ENCODE data around the gene ATP5F1D.

Gene ATP5F1D

DNA sequence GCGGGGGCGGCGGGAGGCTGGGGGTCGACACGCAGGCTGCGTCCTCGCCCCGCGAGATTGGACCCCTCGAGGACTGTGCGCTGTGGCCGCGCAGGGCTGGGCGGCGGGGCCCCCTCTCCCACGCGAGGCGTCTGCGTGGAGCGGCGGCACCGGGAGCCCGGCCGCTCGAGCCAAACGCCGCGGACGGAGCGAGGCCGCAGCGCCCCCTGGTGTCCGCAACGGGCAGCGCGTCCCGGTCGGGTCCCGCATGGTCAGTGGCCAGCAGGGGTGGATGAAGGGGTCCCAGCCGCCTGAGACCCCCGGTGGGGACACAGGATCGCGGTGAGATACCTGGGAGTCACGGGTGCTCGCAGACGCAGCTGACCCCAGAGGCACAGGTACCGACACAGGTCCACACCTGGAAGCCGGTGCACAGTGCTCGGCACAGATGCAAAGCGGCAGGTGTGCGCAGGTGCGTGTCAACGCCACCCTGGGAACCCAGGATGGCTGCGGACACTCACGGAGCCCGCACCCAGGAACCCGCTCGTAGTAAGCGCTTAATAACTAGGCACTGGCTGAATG is 25.4 kb downstream of the ATP5F1D start:
- Histone ChIP-seq H3K4me1 (ENCODE audit: insufficient read depth, poor library complexity, severe bottlenecking) (peaks cover 7% of the 10 kb centered on the region), H3K4me3 (ENCODE audit: severe bottlenecking) (peak overlapping the region; percentile 33), H3K27me3 (ENCODE audit: insufficient read depth, poor library complexity, severe bottlenecking) (no peaks in the 10 kb centered on the region), H3K27ac (ENCODE audit: poor library complexity, severe bottlenecking) (peak overlapping the region; percentile 97), H3K36me3 (ENCODE audit: low read depth) (peaks cover 21% of the 10 kb centered on the region), H3K9me3 (ENCODE audit: severe bottlenecking) (no peaks in the 10 kb centered on the region)
- no peak for ATAC-seq (ENCODE audit: low read depth)
- TF ChIP-seq, protein P1, sequence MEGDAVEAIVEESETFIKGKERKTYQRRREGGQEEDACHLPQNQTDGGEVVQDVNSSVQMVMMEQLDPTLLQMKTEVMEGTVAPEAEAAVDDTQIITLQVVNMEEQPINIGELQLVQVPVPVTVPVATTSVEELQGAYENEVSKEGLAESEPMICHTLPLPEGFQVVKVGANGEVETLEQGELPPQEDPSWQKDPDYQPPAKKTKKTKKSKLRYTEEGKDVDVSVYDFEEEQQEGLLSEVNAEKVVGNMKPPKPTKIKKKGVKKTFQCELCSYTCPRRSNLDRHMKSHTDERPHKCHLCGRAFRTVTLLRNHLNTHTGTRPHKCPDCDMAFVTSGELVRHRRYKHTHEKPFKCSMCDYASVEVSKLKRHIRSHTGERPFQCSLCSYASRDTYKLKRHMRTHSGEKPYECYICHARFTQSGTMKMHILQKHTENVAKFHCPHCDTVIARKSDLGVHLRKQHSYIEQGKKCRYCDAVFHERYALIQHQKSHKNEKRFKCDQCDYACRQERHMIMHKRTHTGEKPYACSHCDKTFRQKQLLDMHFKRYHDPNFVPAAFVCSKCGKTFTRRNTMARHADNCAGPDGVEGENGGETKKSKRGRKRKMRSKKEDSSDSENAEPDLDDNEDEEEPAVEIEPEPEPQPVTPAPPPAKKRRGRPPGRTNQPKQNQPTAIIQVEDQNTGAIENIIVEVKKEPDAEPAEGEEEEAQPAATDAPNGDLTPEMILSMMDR (IDR thresholded peaks at IDR 0.05; ENCODE audit: poor library complexity, severe bottlenecking) = peak; percentile 89
- DNase-seq (ENCODE audit: low spot score) = no peak

DNA sequence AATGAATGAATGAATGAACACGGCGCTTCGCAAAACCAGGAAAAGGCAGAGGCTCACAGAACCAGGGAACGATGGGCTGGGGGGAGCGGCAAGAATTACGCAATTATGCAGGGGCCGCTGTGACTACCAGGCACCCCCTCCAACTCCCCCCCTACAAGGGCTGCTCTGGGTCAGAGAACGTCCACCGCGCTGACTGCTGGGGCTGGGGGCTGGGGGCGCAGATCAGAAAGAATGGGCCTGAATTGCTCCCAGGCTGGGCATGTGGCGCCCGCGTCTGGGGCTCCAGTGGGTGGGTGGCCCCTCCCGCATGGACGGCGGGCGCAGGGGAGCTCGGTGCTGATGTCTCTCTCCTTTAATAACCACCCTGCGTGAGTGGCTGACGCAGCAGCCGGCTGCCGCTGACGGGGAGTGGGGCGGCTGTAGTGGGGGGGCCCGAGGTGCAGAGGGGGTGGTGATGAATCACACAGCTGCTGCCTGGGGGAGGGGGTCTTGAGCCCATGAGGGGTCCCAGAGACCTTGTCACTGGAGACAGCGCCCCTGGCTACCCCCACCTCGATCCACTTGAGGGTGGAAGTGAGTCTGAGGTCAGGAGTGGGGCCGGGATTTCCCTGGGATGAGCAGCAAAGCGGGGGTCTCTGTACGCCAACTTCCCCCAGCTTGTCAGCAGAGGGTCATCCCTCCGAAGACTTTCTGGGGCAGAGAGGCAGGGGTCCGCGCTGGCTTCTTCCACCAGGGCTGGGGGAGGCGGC is 26.1 kb downstream of the ATP5F1D start:
- DNase-seq (ENCODE audit: low spot score) = no peak
- peaks cover 28% of the 10 kb centered on the region for H3K36me3 ChIP-seq (ENCODE audit: low read depth)
- H3K9me3 ChIP-seq (ENCODE audit: severe bottlenecking) = no peaks in the 10 kb centered on the region
- TF ChIP-seq, protein P1 (IDR thresholded peaks at IDR 0.05; ENCODE audit: poor library complexity, severe bottlenecking) = no peak
- peak overlapping the region; percentile 33 for H3K4me3 ChIP-seq (ENCODE audit: severe bottlenecking)
- ATAC-seq (ENCODE audit: low read depth) = no peak
- H3K27ac ChIP-seq (ENCODE audit: poor library complexity, severe bottlenecking) = peak overlapping the region; percentile 97
- no peaks in the 10 kb centered on the region for H3K27me3 ChIP-seq (ENCODE audit: insufficient read depth, poor library complexity, severe bottlenecking)
- H3K4me1 ChIP-seq (ENCODE audit: insufficient read depth, poor library complexity, severe bottlenecking) = peaks cover 7% of the 10 kb centered on the region

DNA sequence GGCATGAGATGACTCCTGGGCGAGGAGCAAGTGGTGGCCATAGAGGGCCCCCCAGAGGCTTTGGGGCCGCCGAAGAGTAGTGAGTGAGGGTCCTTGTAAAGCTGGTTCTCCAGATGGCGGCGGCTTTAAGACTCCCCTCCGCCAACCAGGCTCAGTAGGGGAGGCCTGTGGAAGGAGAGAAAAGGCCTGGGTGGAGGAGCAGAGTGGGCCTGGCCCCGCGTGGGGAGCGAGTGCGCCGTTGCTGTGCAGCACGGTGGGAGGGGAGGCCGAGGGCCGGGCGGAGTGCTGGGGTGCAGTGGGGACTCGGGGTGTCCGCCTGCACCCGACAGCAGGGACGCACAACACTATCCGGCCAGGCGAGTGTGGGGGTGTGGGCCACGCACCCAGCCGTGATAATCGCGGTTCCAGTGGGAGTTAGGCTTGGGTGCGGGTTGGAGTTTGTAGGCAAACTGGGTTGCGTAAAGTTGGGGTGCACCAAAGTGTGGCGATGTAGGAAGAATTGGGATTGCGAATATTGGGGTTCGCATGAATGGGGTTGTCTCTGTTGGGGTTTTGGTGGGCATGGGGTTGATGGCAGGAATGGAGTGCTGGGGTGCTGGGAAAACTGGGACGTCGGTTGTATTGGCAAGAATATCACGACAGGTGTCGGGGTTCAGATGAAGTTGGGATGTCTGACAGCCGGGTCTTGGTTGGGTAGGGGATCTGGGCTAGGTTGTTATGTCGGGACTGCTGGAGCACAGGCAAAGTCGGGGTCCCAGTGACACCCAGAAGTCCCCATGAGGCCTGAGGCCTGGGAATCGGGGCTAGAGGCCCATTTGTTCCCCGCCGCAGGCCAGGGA is 26.9 kb downstream of the ATP5F1D start:
- ATAC-seq (ENCODE audit: low read depth) (no peak), DNase-seq (ENCODE audit: low spot score) (no peak)
- TF ChIP-seq, protein P1 (IDR thresholded peaks at IDR 0.05; ENCODE audit: poor library complexity, severe bottlenecking) = no peak
- no peaks in the 10 kb centered on the region for H3K9me3 ChIP-seq (ENCODE audit: severe bottlenecking)
- no peaks in the 10 kb centered on the region for H3K27me3 ChIP-seq (ENCODE audit: insufficient read depth, poor library complexity, severe bottlenecking)
- H3K27ac ChIP-seq (ENCODE audit: poor library complexity, severe bottlenecking) = peak overlapping the region; percentile 97
- H3K4me1 ChIP-seq (ENCODE audit: insufficient read depth, poor library complexity, severe bottlenecking) = peaks cover 7% of the 10 kb centered on the region
- peaks cover 36% of the 10 kb centered on the region for H3K36me3 ChIP-seq (ENCODE audit: low read depth)
- no peak overlapping the region for H3K4me3 ChIP-seq (ENCODE audit: severe bottlenecking)

DNA sequence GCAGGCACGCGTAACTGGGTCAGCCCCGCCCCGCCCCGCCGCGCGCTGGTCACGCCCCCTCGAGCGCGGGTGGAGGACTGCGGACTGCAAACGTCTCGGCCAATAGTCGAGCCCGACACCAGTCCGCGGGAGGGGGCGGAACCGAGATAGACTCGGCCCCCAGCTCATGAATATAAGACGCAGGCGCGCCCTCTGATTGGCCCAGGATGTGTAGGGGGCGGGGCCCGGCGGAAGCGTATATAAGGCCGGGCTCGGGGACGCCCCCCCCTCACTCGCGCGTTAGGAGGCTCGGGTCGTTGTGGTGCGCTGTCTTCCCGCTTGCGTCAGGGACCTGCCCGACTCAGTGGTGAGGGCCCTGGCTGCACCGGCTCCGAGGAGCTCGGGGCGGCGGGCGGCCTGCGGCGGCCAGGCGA is 27.5 kb downstream of the ATP5F1D start, which contains the start of gene CIRBP:
Gene CIRBP, plus strand, starts transcription at position 268 of the 413 bp plus-strand sequence. CDS start 1,602 bp downstream, outside the sequence.
- TF ChIP-seq, protein P1 (IDR thresholded peaks at IDR 0.05; ENCODE audit: poor library complexity, severe bottlenecking) = no peak
- Histone ChIP-seq H3K4me1 (ENCODE audit: insufficient read depth, poor library complexity, severe bottlenecking) (peaks cover 9% of the 10 kb centered on the region), H3K27ac (ENCODE audit: poor library complexity, severe bottlenecking) (peak within 1 kb of the TSS; percentile 97), H3K4me3 (ENCODE audit: severe bottlenecking) (peak within 1 kb of the TSS; percentile 82), H3K27me3 (ENCODE audit: insufficient read depth, poor library complexity, severe bottlenecking) (no peaks in the 10 kb centered on the region), H3K9me3 (ENCODE audit: severe bottlenecking) (no peaks in the 10 kb centered on the region), H3K36me3 (ENCODE audit: low read depth) (peaks cover 42% of the 10 kb centered on the region)
- DNase-seq (ENCODE audit: low spot score) (peak; percentile 98), ATAC-seq (ENCODE audit: low read depth) (peak; percentile 57)
